ENCODE measurements around the gene PACSIN3.

GRCh38 chr11:47222696-47223095 lies 36.5 kb upstream of the PACSIN3 start:
- TF ChIP-seq CTCF (IDR thresholded peaks at IDR 0.05; ENCODE audit: low read length) = no peak
- TF ChIP-seq EZH2phosphoT487 (IDR thresholded peaks at IDR 0.05; ENCODE audit: low read length) = no peak
- TF ChIP-seq EZH2 (optimal IDR thresholded peaks at IDR 0.05; ENCODE audit: low read depth, low read length) = no peak

Measured in MM.1S (cell line).